Kidney (tissue), 14 donors: ENCODE data around the gene REC114. TPM values are rescaled to one million over a fixed set of nuclear protein-coding genes. Genes with fewer than 3 reads are reported as not detected.

ENCODE experiments used
- DNase-seq, 5 donors: peaks; one replicate each; pipeline ENCODE4 v3.0.0-alpha.2; 2013 to 2020
- FAIRE-seq: peaks from 2 replicates; lab custom pipeline; 2012; peaks lifted over from hg19 to GRCh38; lab: Jason Lieb, UNC
- H3K27ac ChIP-seq, 2 donors: one replicate each; pipeline ENCODE4 v1.7.0; 2013; ENCODE audit warnings: low read depth in 2 of 2, low read length in 2 of 2, inconsistent platforms in 1 of 2
- H3K27me3 ChIP-seq: one replicate; pipeline ENCODE4 v1.7.1; 2013; ENCODE audit warnings: low read length, inconsistent platforms; ENCODE audit not compliant: control insufficient read depth, insufficient read depth
- H3K36me3 ChIP-seq, 3 donors: one replicate each; pipeline versions ENCODE4 v1.7.0 to v1.7.1; 2013; ENCODE audit warnings: low read length in 3 of 3, control low read depth in 1 of 3, inconsistent platforms in 1 of 3; ENCODE audit not compliant: insufficient read depth in 3 of 3, control insufficient read depth in 2 of 3
- H3K4me1 ChIP-seq, 3 donors: one replicate each; pipeline versions ENCODE4 v1.7.0 to v1.7.1; 2013; ENCODE audit warnings: low read length in 3 of 3, inconsistent platforms in 1 of 3, low read depth in 1 of 3; ENCODE audit not compliant: control insufficient read depth in 2 of 3, insufficient read depth in 2 of 3
- H3K4me3 ChIP-seq, 3 donors: one replicate each; pipeline versions ENCODE4 v1.7.0 to v1.8.1; 2013; ENCODE audit warnings: low read length in 3 of 3, control low read depth in 1 of 3, inconsistent platforms in 1 of 3
- H3K9ac ChIP-seq, 3 donors: one replicate each; pipeline versions ENCODE4 v1.7.0 to v1.7.1; 2013; ENCODE audit warnings: low read length in 3 of 3, control low read depth in 1 of 3, inconsistent platforms in 1 of 3
- H3K9me3 ChIP-seq, 3 donors: one replicate each; pipeline versions ENCODE4 v1.7.0 to v1.7.1; 2013; ENCODE audit warnings: low read length in 3 of 3, control low read depth in 1 of 3, inconsistent platforms in 1 of 3; ENCODE audit not compliant: control insufficient read depth in 2 of 3, insufficient read depth in 1 of 3
- CTCF ChIP-seq: IDR thresholded peaks from 3 replicates; pipeline ENCODE4 v1.5.1; 2012; ENCODE audit warnings: mild to moderate bottlenecking, moderate library complexity, borderline replicate concordance; ENCODE audit not compliant: insufficient read depth; ENCODE audit errors: extremely low read depth
- intact Hi-C: fragments of 100-400 bp; cut with DNase I; formaldehyde crosslinking; loops from one replicate; pipeline ENCODE4 v1.11.1; 2022
- polyA plus RNA-seq: library from polyadenylated mRNA; stranded (reverse); fragments of 350-450 nt; fragmentation: Illumina TruSeq; extraction: RNeasy Lipid Tissue Mini Kit (QIAGEN cat#74804); gene quantifications from one replicate; pipeline ENCODE4 v1.2.3, GENCODE V29; 2014; ENCODE audit warnings: low read depth, low replicate concordance; ENCODE audit not compliant: insufficient read depth
- total RNA-seq: library from RNA; stranded (reverse); fragmentation: NEBNext Ultra II Directional; extraction: Animal tissue kit (Norgen Biotek cat#: 25700); gene quantifications from one replicate; pipeline ENCODE4 v1.2.1, GENCODE V29; 2021
- donor health status: control.
- donor health status: control.
- donor health status: control.
- donor health status: control.
- donor health status: control.
- donor health status: DM: yes; HTN: yes; CAD: no.
- donor health status: Normal renal cell carcinoma (clear cell type).

Gene REC114
- total and polyA plus RNA-seq, 2 donors from 2014 or later, result not detected

- no peak for TF ChIP-seq CTCF
- H3K4me3 ChIP-seq, result no peak overlapping the region
- no peaks in the 10 kb centered on the region for H3K27me3 ChIP-seq
- DNase-seq (no peak), FAIRE-seq (no peak)
- intact Hi-C loops, result no loop called here
- H3K9ac ChIP-seq, result no peak overlapping the region
- no peaks in the 10 kb centered on the region for H3K9me3 ChIP-seq
- peaks cover 0 to 23% (median 8%) of the 10 kb centered on the region in 3 donors for H3K4me1 ChIP-seq
- peaks cover 2 to 9% (median 6%) of the 10 kb centered on the region in 3 donors for H3K36me3 ChIP-seq
- no peak overlapping the region for H3K27ac ChIP-seq
These were observed 151.1 kb downstream of the REC114 start for GRCh38 chr15:73594109-73594508.

GRCh38 chr15:73596174-73596573 is 153.2 kb downstream of the REC114 start:
- Histone ChIP-seq H3K4me3 (no peak overlapping the region), H3K4me1 (peaks cover 0 to 36% (median 17%) of the 10 kb centered on the region in 3 donors), H3K27me3 (no peaks in the 10 kb centered on the region), H3K27ac (no peak overlapping the region), H3K9me3 (no peaks in the 10 kb centered on the region), H3K9ac (no peak overlapping the region), H3K36me3 (peaks cover 0 to 7% (median 4%) of the 10 kb centered on the region in 3 donors)
- intact Hi-C loops, result no loop called here
- no peak for DNase-seq
- no peak for FAIRE-seq
- TF ChIP-seq CTCF, result no peak

GRCh38 chr15:73597036-73597638 is 154.2 kb downstream of the REC114 start:
- Histone ChIP-seq H3K27ac (no peak overlapping the region), H3K4me1 (peaks cover 5 to 46% (median 24%) of the 10 kb centered on the region in 3 donors), H3K9me3 (no peaks in the 10 kb centered on the region), H3K9ac (no peak overlapping the region), H3K36me3 (no peaks in the 10 kb centered on the region), H3K27me3 (no peaks in the 10 kb centered on the region), H3K4me3 (no peak overlapping the region)
- intact Hi-C loops, result no loop called here
- FAIRE-seq (no peak), DNase-seq (no peak)
- no peak for TF ChIP-seq CTCF
